ENCODE results near the gene RHOT1.

DNA sequence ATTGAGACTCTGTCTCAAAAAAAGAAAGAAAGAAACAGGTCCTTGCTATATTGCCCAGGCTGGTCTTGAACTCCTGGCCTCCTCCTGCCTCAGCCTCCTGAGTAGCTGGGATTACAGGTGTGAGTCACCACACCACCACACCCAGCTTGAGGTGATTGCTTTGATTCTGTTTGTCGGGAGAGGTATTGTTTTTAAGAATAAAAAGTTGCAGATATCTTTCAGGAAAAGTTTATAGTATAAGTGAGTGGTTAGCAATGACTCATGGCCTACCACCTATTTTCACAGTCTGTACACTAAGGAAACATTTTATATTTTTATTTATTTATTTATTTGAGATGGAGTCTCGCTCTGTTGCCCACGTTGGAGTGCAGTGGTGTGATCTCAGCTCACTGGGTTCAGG, 45.0 kb downstream of the RHOT1 start:
- TF ChIP-seq, protein P1, sequence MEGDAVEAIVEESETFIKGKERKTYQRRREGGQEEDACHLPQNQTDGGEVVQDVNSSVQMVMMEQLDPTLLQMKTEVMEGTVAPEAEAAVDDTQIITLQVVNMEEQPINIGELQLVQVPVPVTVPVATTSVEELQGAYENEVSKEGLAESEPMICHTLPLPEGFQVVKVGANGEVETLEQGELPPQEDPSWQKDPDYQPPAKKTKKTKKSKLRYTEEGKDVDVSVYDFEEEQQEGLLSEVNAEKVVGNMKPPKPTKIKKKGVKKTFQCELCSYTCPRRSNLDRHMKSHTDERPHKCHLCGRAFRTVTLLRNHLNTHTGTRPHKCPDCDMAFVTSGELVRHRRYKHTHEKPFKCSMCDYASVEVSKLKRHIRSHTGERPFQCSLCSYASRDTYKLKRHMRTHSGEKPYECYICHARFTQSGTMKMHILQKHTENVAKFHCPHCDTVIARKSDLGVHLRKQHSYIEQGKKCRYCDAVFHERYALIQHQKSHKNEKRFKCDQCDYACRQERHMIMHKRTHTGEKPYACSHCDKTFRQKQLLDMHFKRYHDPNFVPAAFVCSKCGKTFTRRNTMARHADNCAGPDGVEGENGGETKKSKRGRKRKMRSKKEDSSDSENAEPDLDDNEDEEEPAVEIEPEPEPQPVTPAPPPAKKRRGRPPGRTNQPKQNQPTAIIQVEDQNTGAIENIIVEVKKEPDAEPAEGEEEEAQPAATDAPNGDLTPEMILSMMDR (IDR thresholded peaks at IDR 0.05) = no peak
- no peak for TF ChIP-seq POLR2A (IDR thresholded peaks at IDR 0.05)
